Measurements from ENCODE around the gene PPP1R10. TPM values are rescaled to one million over a fixed set of nuclear protein-coding genes. Genes with fewer than 3 reads are reported as not detected.

The PPP1R10 gene
- total and polyA plus RNA-seq, 7 donors = 5.5 to 42.5 (median 27.1) TPM

GRCh38 chr6:30626484-30627366 is 9.7 kb upstream of the PPP1R10 start, which contains the start of gene ATAT1:
TSS of gene ATAT1 (plus strand) at chr6:30626874.
- Histone ChIP-seq H3K36me3 (ENCODE audit: insufficient read depth in 1 of 2, low read depth in 1 of 2) (peaks cover 4 to 84% of the 10 kb centered on the region in 2 donors), H3K4me1 (peaks cover 7% of the 10 kb centered on the region), H3K27me3 (ENCODE audit: insufficient read depth in 3 of 3, low read length in 2 of 3) (no peaks in the 10 kb centered on the region), H3K4me3 (peak within 1 kb of the TSS; percentile 68), H3K9me3 (no peaks in the 10 kb centered on the region), H3K27ac (peak within 1 kb of the TSS; percentile 85)
- TF ChIP-seq CTCF (IDR thresholded peaks at IDR 0.05) = peak; percentile 24
- ATAC-seq (peak; percentile 94 to 96 (median 94)), DNase-seq (peak; percentile 89 to 94)
- intact Hi-C loops (cut with DNase I) = loop anchor here (5.0 kb wide), 2 partner anchors 46 to 91 kb away; partner anchors contain the start of genes DHX16 (in 1 of the 2) and MDC1 (in 1 of the 2)
- 1 to 2% (median 1%) methylated on average over 35 to 36 of the region's 36 CpGs for whole genome bisulfite sequencing, 3 donors

DNA sequence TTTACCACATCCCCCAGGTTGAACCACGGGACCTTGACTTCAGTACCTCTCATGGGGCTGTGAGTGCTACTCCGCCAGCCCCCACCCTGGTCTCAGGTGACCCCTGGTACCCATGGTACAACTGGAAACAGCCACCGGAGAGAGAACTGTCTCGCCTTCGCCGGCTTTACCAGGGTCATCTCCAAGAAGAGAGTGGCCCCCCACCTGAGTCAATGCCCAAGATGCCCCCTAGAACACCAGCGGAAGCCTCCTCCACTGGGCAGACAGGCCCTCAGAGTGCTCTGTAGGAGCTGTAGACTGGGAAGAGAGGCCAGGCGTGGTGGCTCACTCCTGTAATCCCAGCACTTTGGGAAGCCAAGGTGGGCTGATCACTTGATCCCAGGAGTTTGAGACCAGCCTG is 8.5 kb upstream of the PPP1R10 start:
- Histone ChIP-seq H3K9me3 (no peaks in the 10 kb centered on the region), H3K4me3 (no peak overlapping the region), H3K4me1 (peaks cover 7% of the 10 kb centered on the region), H3K27me3 (ENCODE audit: insufficient read depth in 3 of 3, low read length in 2 of 3) (no peaks in the 10 kb centered on the region), H3K27ac (no peak overlapping the region), H3K36me3 (ENCODE audit: insufficient read depth in 1 of 2, low read depth in 1 of 2) (peaks cover 7 to 88% of the 10 kb centered on the region in 2 donors)
- ATAC-seq (no peak), DNase-seq (no peak)
- WGBS, 3 donors = 95 to 98% (median 97%) methylated on average over 8 of the region's 8 CpGs
- TF ChIP-seq CTCF (IDR thresholded peaks at IDR 0.05) = no peak
- intact Hi-C loops (cut with DNase I) = loop anchor here (5.0 kb wide), 2 partner anchors 47 to 92 kb away; partner anchors contain the start of genes DHX16 (in 1 of the 2) and MDC1 (in 1 of the 2)

- Histone ChIP-seq H3K36me3 (ENCODE audit: insufficient read depth in 1 of 2, low read depth in 1 of 2) (peaks cover 7 to 70% of the 10 kb centered on the region in 2 donors), H3K4me3 (peak overlapping the region; percentile 84), H3K4me1 (peaks cover 10% of the 10 kb centered on the region), H3K27ac (peak overlapping the region; percentile 99), H3K27me3 (ENCODE audit: insufficient read depth in 3 of 3, low read length in 2 of 3) (no peaks in the 10 kb centered on the region), H3K9me3 (no peaks in the 10 kb centered on the region)
- intact Hi-C loops (cut with DNase I) = loop anchor here in 1 of 2 donors (5.0 kb wide), 1 partner anchor 123 kb away; the partner anchor contains the start of genes FLOT1 and IER3
- no peak for ATAC-seq
- TF ChIP-seq CTCF (IDR thresholded peaks at IDR 0.05) = no peak
- no peak for DNase-seq
- 94 to 95% (median 95%) methylated on average over 11 of the region's 11 CpGs for WGBS, 3 donors
These were observed 2.5 kb upstream of the PPP1R10 start for GRCh38 chr6:30619561-30619960.

DNA sequence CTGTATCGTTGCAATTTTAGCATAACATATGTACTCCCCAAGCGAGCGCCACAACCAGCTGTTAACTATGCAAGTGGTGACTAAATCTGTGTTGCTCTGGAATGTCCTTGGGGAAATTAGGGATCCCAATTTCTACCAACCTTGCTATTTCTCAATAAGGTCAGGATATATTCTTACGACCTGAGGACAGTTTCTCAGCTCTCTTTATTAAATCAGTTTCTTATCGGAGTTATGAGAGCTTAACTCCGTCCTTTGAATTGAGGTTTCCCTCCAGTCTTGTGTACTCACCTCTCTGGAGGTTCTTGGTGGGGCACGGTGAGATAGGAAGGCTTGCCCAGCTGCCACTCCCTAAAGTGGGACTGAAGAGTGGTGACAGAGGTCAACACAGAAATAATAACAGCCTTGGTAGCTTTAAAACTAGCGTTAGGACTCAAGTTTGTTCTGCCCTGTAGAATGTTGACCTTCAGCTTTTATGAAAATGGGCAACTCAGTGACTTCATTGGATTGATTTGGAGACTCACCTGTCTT is 1.3 kb upstream of the PPP1R10 start:
- intact Hi-C loops (cut with DNase I) = loop anchor here in 1 of 2 donors (5.0 kb wide), 1 partner anchor 124 kb away; the partner anchor contains the start of genes FLOT1 and IER3
- H3K27ac ChIP-seq = peak overlapping the region; percentile 99
- H3K4me1 ChIP-seq = peaks cover 21% of the 10 kb centered on the region
- no peaks in the 10 kb centered on the region for H3K9me3 ChIP-seq
- H3K36me3 ChIP-seq (ENCODE audit: insufficient read depth in 1 of 2, low read depth in 1 of 2) = peaks cover 7 to 58% of the 10 kb centered on the region in 2 donors
- TF ChIP-seq CTCF (IDR thresholded peaks at IDR 0.05) = no peak
- peak overlapping the region; percentile 84 for H3K4me3 ChIP-seq
- no peak for ATAC-seq
- WGBS, 3 donors = 9 to 15% (median 12%) methylated on average over 8 of the region's 8 CpGs
- no peak for DNase-seq
- no peaks in the 10 kb centered on the region for H3K27me3 ChIP-seq (ENCODE audit: insufficient read depth in 3 of 3, low read length in 2 of 3)
